ENCODE results near the gene F5. TPM values are rescaled to one million over a fixed set of nuclear protein-coding genes. Genes with fewer than 3 reads are reported as not detected.

F5 gene
- total and polyA plus RNA-seq, 2 of the 13 experiments (the other 11 are each of a cell fraction or from before 2014, with no cell fraction given), result 38.3 to 64.0 TPM

GRCh38 chr1:169570172-169570574 is 16.1 kb downstream of the F5 start (continued):
- TF ChIP-seq HOMEZ (CRISPR knock-in tag; IDR thresholded peaks at IDR 0.05; ENCODE audit: low read depth) (peak; percentile 78; the same call in 1 of the 2 replicates), ZNF710 (CRISPR knock-in tag; IDR thresholded peaks at IDR 0.05; ENCODE audit: borderline replicate concordance) (peak; percentile 92), ELF3 (CRISPR knock-in tag; IDR thresholded peaks at IDR 0.05) (peak; percentile 66), ZBTB20 (CRISPR knock-in tag; IDR thresholded peaks at IDR 0.05; ENCODE audit: borderline replicate concordance, low read depth) (0 out of 2 replicates have a peak, but pooled peaks have one; percentile 43), RCOR2 (CRISPR knock-in tag; IDR thresholded peaks at IDR 0.05) (peak; percentile 50; the same call in 1 of the 2 replicates), SMARCE1 (IDR thresholded peaks at IDR 0.05; ENCODE audit: borderline replicate concordance) (no peak), HNF4G (IDR thresholded peaks at IDR 0.05; ENCODE audit: borderline replicate concordance, low read depth, low read length) (peak; percentile 87), HNF4G (CRISPR knock-in tag; IDR thresholded peaks at IDR 0.05; ENCODE audit: borderline replicate concordance, low read depth) (peak; percentile 87), HDAC2 (CRISPR knock-in tag; IDR thresholded peaks at IDR 0.05) (peak; percentile 75), TFDP2 (CRISPR knock-in tag; IDR thresholded peaks at IDR 0.05) (0 out of 2 replicates have a peak, but pooled peaks have one; percentile 42), ERF (CRISPR knock-in tag; IDR thresholded peaks at IDR 0.05) (0 out of 2 replicates have a peak, but pooled peaks have one; percentile 18), NR2F6 (IDR thresholded peaks at IDR 0.05) (no peak), NR2F6 (CRISPR knock-in tag; IDR thresholded peaks at IDR 0.05) (peak; percentile 40; the same call in 1 of the 2 replicates), FOXP4 (CRISPR knock-in tag; IDR thresholded peaks at IDR 0.05) (peak; percentile 90), CHD2 (IDR thresholded peaks at IDR 0.05; ENCODE audit: low read depth, low read length) (no peak), KAT8 (CRISPR knock-in tag; IDR thresholded peaks at IDR 0.05) (0 out of 2 replicates have a peak, but pooled peaks have one; percentile 50), KLF16 (CRISPR knock-in tag; IDR thresholded peaks at IDR 0.05) (no peak), ZMYM4 (CRISPR knock-in tag; IDR thresholded peaks at IDR 0.05) (peak; percentile 56; the same call in 1 of the 2 replicates), ZBTB49 (CRISPR knock-in tag; IDR thresholded peaks at IDR 0.05; ENCODE audit: borderline replicate concordance) (no peak), GATAD2A (CRISPR knock-in tag; IDR thresholded peaks at IDR 0.05) (peak; percentile 90), CEBPG (CRISPR knock-in tag; IDR thresholded peaks at IDR 0.05) (peak; percentile 83), GABPA (IDR thresholded peaks at IDR 0.05; ENCODE audit: low read depth, low read length) (no peak), GABPA (CRISPR knock-in tag; IDR thresholded peaks at IDR 0.05; ENCODE audit: low read depth) (0 out of 2 replicates have a peak, but pooled peaks have one; percentile 10), ZNF788 (CRISPR knock-in tag; IDR thresholded peaks at IDR 0.05; ENCODE audit: borderline replicate concordance) (no peak)

Measured in HepG2 (cell line).